Right ventricle myocardium superior (tissue), 1 donor: Measurements from ENCODE around the gene NT5E. TPM values are rescaled to one million over a fixed set of nuclear protein-coding genes. Genes with fewer than 3 reads are reported as not detected.
A peak's percentile ranks its signal among the peaks of the same experiment; 100 is the strongest.

Source experiments
- ATAC-seq: fragments of 200-7000 bp; cut with Tn5 transposase; one replicate; pipeline ENCODE4 v1.9.1; 2020; ENCODE audit warnings: mild to moderate bottlenecking; ENCODE audit not compliant: poor library complexity
- DNase-seq: peaks from one replicate; pipeline ENCODE4 v3.0.0-alpha.2; 2020
- intact Hi-C: fragments of 100-400 bp; cut with DNase I; formaldehyde crosslinking; loops from one replicate; pipeline ENCODE4 v1.11.2; 2022
- total RNA-seq: library from RNA; stranded (reverse); fragmentation: NEBNext Ultra II Directional; extraction: Animal tissue kit (Norgen Biotek cat#: 25700); gene quantifications from one replicate; pipeline ENCODE4 v1.2.1, GENCODE V29; 2021
- donor health status: DM: no; HTN: yes; CAD: no; lungs with severe emphysema.

NT5E gene
- total RNA-seq, 1 donor from 2014 or later, result 4.2 TPM

GRCh38 chr6:85455471-85456026, 5.7 kb downstream of the NT5E start:
- ATAC-seq, result no peak
- DNase-seq, result no peak
- intact Hi-C loops, result no loop called here

GRCh38 chr6:85456782-85457181, 6.9 kb downstream of the NT5E start:
- no peak for DNase-seq
- intact Hi-C loops, result no loop called here
- ATAC-seq, result no peak

- ATAC-seq, result no peak
- intact Hi-C loops, result no loop called here
- no peak for DNase-seq
Measured at GRCh38 chr6:85458184-85458583, 8.3 kb downstream of the NT5E start.

- intact Hi-C loops, result no loop called here
- ATAC-seq (no peak), DNase-seq (no peak)
Measured at GRCh38 chr6:85458782-85459181, 8.9 kb downstream of the NT5E start.

- DNase-seq (no peak), ATAC-seq (peak; percentile 45)
- intact Hi-C loops, result no loop called here
Measured at GRCh38 chr6:85459224-85459901, 9.5 kb downstream of the NT5E start.

- ATAC-seq, result no peak
- no peak for DNase-seq
- intact Hi-C loops, result no loop called here
Measured at GRCh38 chr6:85460154-85460920, 10.5 kb downstream of the NT5E start.

- DNase-seq (no peak), ATAC-seq (peak; percentile 44)
Measured at GRCh38 chr6:85460921-85461797, 11.3 kb downstream of the NT5E start.

GRCh38 chr6:85461798-85462170, 11.9 kb downstream of the NT5E start:
- intact Hi-C loops, result no loop called here
- DNase-seq (no peak), ATAC-seq (no peak)

More at GRCh38 chr6:85460921-85461797, 11.3 kb downstream of the NT5E start:
- intact Hi-C loops, result no loop called here

- intact Hi-C loops, result no loop called here
- no peak for ATAC-seq
Measured at GRCh38 chr6:85462673-85463072, 12.8 kb downstream of the NT5E start.

GRCh38 chr6:85463621-85464259, 13.9 kb downstream of the NT5E start:
- intact Hi-C loops, result no loop called here
- ATAC-seq (no peak), DNase-seq (no peak)

More at GRCh38 chr6:85462673-85463072, 12.8 kb downstream of the NT5E start:
- no peak for DNase-seq

- intact Hi-C loops, result no loop called here
- no peak for DNase-seq
- no peak for ATAC-seq
Measured at GRCh38 chr6:85464260-85464644, 14.4 kb downstream of the NT5E start.

GRCh38 chr6:85464722-85465150, 14.9 kb downstream of the NT5E start:
- ATAC-seq, result no peak
- no peak for DNase-seq
- intact Hi-C loops, result no loop called here

- DNase-seq (no peak), ATAC-seq (no peak)
- intact Hi-C loops, result no loop called here
Measured at GRCh38 chr6:85465762-85466161, 15.9 kb downstream of the NT5E start.

GRCh38 chr6:85468326-85468725, 18.4 kb downstream of the NT5E start:
- intact Hi-C loops, result no loop called here
- DNase-seq, result no peak
- no peak for ATAC-seq

- DNase-seq, result no peak
- intact Hi-C loops, result no loop called here
- ATAC-seq, result no peak
Measured at GRCh38 chr6:85469276-85470022, 19.6 kb downstream of the NT5E start.

- ATAC-seq (no peak), DNase-seq (no peak)
- intact Hi-C loops, result no loop called here
Measured at GRCh38 chr6:85470023-85470410, 20.1 kb downstream of the NT5E start.

GRCh38 chr6:85472744-85473143, 22.9 kb downstream of the NT5E start:
- ATAC-seq, result no peak
- intact Hi-C loops, result no loop called here
- no peak for DNase-seq

GRCh38 chr6:85473748-85474147, 23.9 kb downstream of the NT5E start:
- intact Hi-C loops, result no loop called here

More at GRCh38 chr6:85473748-85474147, 23.9 kb downstream of the NT5E start:
- no peak for ATAC-seq
- no peak for DNase-seq
